ENCODE data around the gene CISD3.

The CISD3 gene

DNA sequence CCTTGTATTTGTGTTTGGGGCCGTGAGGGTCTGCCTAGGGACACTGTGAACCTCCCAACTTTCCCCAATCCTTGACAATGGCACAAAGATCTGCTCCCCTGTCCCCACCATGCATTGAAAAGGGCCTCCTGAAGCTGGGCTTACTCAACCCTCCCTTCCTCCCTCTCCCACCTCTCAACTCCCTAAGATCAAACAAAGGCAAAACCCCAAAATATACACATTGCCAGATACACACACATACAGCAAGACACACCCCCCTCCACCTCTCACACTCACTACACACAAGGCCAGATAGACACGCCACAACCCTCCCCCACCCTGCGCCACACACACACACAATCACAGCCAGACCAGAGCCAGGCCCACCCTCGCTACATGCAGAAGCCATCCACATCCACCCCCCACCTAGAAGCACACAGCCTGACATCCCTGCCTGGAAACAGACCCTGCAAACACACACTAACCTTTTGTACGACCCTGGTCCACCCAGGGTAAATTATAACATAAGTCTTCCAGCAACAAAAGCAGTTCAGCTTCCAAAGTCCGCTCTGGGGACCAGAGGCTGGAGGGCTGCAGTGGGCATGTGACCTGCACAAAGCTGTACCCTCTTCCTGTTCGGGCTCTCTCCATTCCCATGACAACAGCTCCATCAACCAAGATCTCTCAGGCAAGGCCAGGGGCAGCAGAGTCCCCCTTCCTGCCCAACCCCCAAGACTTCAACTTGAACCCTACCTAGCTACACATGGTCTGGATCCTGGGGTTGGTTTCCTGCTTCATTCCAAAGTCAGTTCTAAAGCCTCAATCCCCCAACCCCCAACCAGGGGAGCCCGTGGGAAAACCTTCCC is 16.1 kb downstream of the CISD3 start (continued):
- TF ChIP-seq PRDM2 (tag by site-specific recombination; IDR thresholded peaks at IDR 0.05; ENCODE audit: borderline replicate concordance), result no peak
- TF ChIP-seq ZNF202 (tag by site-specific recombination; IDR thresholded peaks at IDR 0.05; ENCODE audit: borderline replicate concordance), result no peak
- no peak for TF ChIP-seq ZNF670 (tag by site-specific recombination; IDR thresholded peaks at IDR 0.05; ENCODE audit: low read depth)
- no peak for TF ChIP-seq ZNF707 (tag by site-specific recombination; IDR thresholded peaks at IDR 0.05)
- TF ChIP-seq ZNF449 (tag by site-specific recombination; IDR thresholded peaks at IDR 0.05), result no peak
- TF ChIP-seq ZBTB10 (tag by site-specific recombination; IDR thresholded peaks at IDR 0.05), result peak; percentile 37; the same call in 1 of the 2 replicates
- TF ChIP-seq ZNF560 (tag by site-specific recombination; IDR thresholded peaks at IDR 0.05; ENCODE audit: borderline replicate concordance), result no peak
- no peak for TF ChIP-seq ZNF548 (tag by site-specific recombination; IDR thresholded peaks at IDR 0.05)
- TF ChIP-seq TSHZ1 (tag by site-specific recombination; IDR thresholded peaks at IDR 0.05; ENCODE audit: borderline replicate concordance), result no peak
- no peak for TF ChIP-seq SP2 (tag by site-specific recombination; IDR thresholded peaks at IDR 0.05)
- TF ChIP-seq ZSCAN18 (tag by site-specific recombination; IDR thresholded peaks at IDR 0.05), result peak; percentile 54; the same call in 1 of the 2 replicates
- TF ChIP-seq ZNF423 (tag by site-specific recombination; IDR thresholded peaks at IDR 0.05), result no peak
- no peak for TF ChIP-seq ZNF76 (tag by site-specific recombination; IDR thresholded peaks at IDR 0.05; ENCODE audit: borderline replicate concordance, low read depth)
- no peak for TF ChIP-seq ZNF184 (tag by site-specific recombination; IDR thresholded peaks at IDR 0.05)
- TF ChIP-seq ZNF221 (tag by site-specific recombination; IDR thresholded peaks at IDR 0.05; ENCODE audit: borderline replicate concordance), result no peak
- no peak for TF ChIP-seq ZNF585B (tag by site-specific recombination; IDR thresholded peaks at IDR 0.05)
- TF ChIP-seq ZNF654 (tag by site-specific recombination; IDR thresholded peaks at IDR 0.05; ENCODE audit: low read depth), result no peak
- no peak for TF ChIP-seq BCL11B (tag by site-specific recombination; IDR thresholded peaks at IDR 0.05; ENCODE audit: low read depth)
- TF ChIP-seq ZNF138 (tag by site-specific recombination; IDR thresholded peaks at IDR 0.05; ENCODE audit: borderline replicate concordance), result no peak
- TF ChIP-seq ZNF394 (tag by site-specific recombination; IDR thresholded peaks at IDR 0.05; ENCODE audit: borderline replicate concordance), result no peak

Measured in HEK293 (cell line).